ENCODE data around the gene ABI1.

Gene ABI1

GRCh38 chr10:26706936-26707335, 153.8 kb downstream of the ABI1 start:
- no peak for DNase-seq

GRCh38 chr10:26706206-26706605, 154.6 kb downstream of the ABI1 start:
- DNase-seq, result no peak

DNA sequence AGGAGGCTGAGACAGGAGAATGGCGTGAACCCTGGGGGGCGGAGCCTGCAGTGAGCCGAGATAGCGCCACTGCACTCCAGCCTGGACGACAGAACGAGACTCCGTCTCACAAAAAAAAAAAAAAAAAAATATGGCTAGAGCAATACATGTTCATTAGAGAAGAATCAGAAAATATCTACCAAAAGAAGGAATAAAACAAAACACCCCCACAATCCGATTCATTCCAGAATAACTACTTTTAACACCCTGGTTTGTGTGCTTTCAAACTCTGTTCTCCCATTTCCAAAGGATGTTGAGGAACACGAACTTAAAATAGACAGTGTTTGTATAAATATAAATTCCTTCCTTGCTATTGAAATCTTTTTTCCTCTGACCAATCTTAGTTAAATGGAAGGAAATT, 156.8 kb downstream of the ABI1 start:
- DNase-seq, result no peak

DNA sequence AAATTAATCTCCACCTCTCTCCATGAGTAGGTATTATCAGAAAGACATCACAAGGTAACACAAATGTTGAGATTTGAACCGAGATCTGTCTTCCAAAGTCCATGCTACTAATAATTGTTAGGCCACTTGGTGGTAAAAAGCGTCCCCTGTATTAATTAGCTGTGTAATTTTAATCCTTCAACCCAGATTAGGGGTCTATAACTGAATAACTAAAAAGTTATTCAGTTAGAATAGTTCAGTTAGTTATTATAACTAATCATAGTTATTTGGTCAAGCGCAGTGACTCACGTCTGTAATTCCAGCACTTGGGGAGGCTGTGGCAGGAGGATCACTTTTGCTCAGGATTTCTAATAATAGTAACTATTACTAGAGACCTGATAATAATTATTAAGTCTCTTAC, 157.7 kb downstream of the ABI1 start:
- no peak for DNase-seq

- DNase-seq, result no peak
Observed at GRCh38 chr10:26700884-26701630, 159.7 kb downstream of the ABI1 start.

GRCh38 chr10:26699631-26700030, 161.1 kb downstream of the ABI1 start:
- DNase-seq, result no peak

DNA sequence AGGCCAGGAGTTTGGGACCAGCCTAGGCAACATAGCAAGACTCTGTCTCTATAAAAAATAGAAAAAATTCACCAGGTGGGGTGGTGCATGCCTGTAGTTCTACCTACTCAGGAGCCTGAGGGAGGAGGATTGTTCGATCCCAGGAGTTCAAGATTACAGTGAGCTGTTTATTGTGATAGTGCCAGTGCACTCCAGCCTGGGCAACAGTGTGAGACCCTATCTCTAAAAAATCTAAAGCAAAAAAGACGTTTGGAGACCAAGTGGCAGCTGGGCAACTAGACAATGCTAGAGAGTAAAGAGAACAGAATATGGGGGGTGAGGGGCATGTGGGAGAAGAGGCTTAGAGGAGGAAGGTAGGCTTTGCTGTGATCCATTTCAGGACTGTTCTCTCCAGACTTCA, 161.8 kb downstream of the ABI1 start:
- peak; percentile 35 for DNase-seq

DNA sequence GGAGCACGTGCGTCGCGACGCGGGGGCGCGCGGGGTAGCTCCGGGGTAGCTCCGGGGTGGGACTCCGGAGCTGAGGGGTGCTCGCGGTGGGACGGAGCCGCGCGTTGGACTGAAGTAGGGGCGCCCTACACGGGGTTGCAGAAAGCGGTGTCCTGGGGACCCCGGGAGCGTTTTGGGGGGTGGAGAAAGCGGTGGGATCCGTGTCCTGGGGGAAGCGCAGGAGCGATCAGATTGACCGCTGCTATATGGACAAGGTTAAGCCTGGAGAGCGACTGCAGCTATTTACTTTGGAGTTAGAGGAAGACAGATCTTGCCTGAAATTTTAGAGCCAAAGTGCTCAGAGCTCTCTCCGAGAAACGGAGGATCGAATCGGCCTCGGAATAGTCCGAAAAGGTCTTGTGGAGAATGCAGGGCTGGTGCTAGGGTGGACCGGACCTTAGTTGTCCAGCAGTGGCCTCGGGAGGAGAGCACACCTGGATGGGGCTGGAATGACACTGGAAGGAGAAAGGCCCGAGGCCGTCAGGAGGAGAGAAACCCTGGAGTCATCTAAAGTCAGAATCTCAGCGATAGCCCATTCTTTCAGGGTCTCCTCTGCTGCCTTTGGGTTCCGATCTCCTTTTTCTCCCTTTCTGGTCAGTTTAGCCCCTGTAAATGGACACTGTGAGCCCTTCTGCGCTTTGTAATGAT, 162.7 kb downstream of the ABI1 start:
- DNase-seq, result no peak

DNA sequence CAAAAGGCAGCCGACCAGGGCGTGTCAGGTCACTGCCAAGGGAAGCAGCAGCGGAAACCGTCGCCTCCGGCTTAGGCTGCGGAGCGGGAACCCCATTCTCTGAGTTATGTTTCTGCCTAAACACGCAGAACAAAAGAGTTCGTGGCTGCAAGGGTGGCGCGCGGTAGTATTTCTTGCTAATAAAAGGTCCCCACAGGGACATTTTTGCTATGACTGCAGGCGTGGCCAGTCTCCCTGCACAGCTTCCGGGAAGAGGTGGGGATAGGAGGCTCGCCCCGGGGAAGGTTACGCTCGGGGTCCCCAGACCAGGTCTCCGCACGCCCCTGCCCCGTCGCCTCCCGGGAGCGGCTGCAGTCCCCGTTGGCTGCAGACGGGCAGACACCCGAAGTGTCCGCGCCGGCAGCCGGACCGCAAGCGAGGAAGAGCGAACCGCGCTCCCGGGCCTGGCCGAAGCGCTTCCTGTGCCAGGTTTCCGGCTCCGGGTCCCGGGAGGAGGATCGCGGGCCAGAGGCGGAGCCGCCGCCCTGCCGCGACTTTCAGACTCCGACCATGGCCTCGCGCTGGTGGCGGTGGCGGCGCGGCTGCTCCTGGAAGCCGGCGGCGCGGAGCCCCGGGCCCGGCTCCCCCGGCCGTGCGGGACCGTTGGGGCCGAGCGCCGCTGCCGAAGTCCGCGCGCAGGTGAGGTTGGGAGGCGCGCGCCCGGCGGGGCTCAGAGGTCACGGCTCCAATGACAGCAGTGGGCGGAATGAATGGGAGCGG, 163.4 kb downstream of the ABI1 start, which contains the start of gene PDSS1:
PDSS1 (plus strand) TSS at position 539 of the 759 bp plus-strand sequence; CDS start at position 550, 11 bp downstream.
- DNase-seq, result peak; percentile 76

GRCh38 chr10:26696786-26697162, 164.0 kb downstream of the ABI1 start:
- no peak for DNase-seq

Data from hematopoietic multipotent progenitor cell treated with erythropoietin and hydrocortisone succinate and interleukin-3 and kit ligand, for 8 days (in vitro differentiated cells).